ENCODE data around the gene TIMP1.

GRCh38 chrX:47577901-47578300 lies 4.3 kb upstream of the TIMP1 start:
- TF ChIP-seq POLR2A (IDR thresholded peaks at IDR 0.05; ENCODE audit: low read depth, low read length) (no peak), TAF1 (IDR thresholded peaks at IDR 0.05; ENCODE audit: borderline replicate concordance, low read depth, low read length) (no peak), POLR2AphosphoS5 (IDR thresholded peaks at IDR 0.05; ENCODE audit: low read depth, low read length) (no peak)
